HCT116 (cell line): ENCODE measurements around the gene SPP2. TPM values are rescaled to one million over a fixed set of nuclear protein-coding genes. Genes with fewer than 3 reads are reported as not detected.
A peak's percentile ranks its signal among the peaks of the same experiment; 100 is the strongest.

ENCODE experiments used
- ATAC-seq: fragments of 200-7000 bp; cut with Tn5 transposase; 2 replicates; pipeline ENCODE4 v1.9.1; 2020; ENCODE audit warnings: mild to moderate bottlenecking, moderate library complexity
- BruUV-seq: library from RNA; stranded (reverse); fragments of 400-500 nt; replicated peaks from 2 replicates; lab custom pipeline; 2021; lab: Mats Ljungman, UMichigan
- CTCF ChIA-PET: fragments of 300-600 bp; sonication (Branson Sonifier 250); formaldehyde crosslinking; loops from one replicate; lab custom pipeline; 2021; ENCODE audit warnings: antibody characterized with exemption; lab: Charles Lee
- POLR2A ChIA-PET: fragments of 300-600, 350-600 bp; sonication (Branson Sonifier 250); formaldehyde crosslinking; loops from one replicate; lab custom pipeline; 2021; ENCODE audit warnings: antibody characterized with exemption; lab: Charles Lee
- RAD21 ChIA-PET, 2 experiments: fragments of 300-600 bp; sonication (Branson Sonifier 250); formaldehyde crosslinking; loops; one replicate each; lab custom pipeline; 2023; ENCODE audit warnings: low total read pairs in 2 of 2; ENCODE audit not compliant: uncharacterized antibody in 2 of 2, unreplicated experiment in 2 of 2, low non-redundant PET in 1 of 2; lab: Charles Lee
- DNase-seq: peaks from one replicate; pipeline ENCODE4 v3.0.0-alpha.2; 2010; ENCODE audit warnings: low read depth, low spot score
- H2AFZ ChIP-seq: fragments of 200-600 bp; shearing (Covaris generic), sonication (generic); 2 replicates; pipeline ENCODE4 v1.6.1; 2017; ENCODE audit warnings: low read depth, mixed run types, mixed read lengths, antibody characterized with exemption, low read length; ENCODE audit not compliant: poor library complexity, severe bottlenecking
- H3K27ac ChIP-seq: 2 replicates; pipeline ENCODE4 v1.5.1; 2012; ENCODE audit warnings: low read depth, low read length
- H3K27me3 ChIP-seq: fragments of 200-600 bp; sonication (generic); 2 replicates; pipeline ENCODE4 v1.6.1; 2016; ENCODE audit warnings: mixed run types, low read length, mixed read lengths; ENCODE audit not compliant: insufficient read depth
- H3K36me3 ChIP-seq, 2 experiments: fragments of 200-500 bp in 1 of 2; fragments of 200-600 bp in 1 of 2; sonication (Bioruptor generic) in 1 of 2; sonication (generic) in 1 of 2; 2 replicates each; pipeline versions ENCODE4 v1.5.1 to v1.6.1; 2014 to 2016; ENCODE audit warnings: low read length in 2 of 2, inconsistent platforms in 1 of 2, mixed read lengths in 1 of 2, mixed run types in 1 of 2; ENCODE audit not compliant: insufficient read depth in 2 of 2, control insufficient read depth in 1 of 2
- H3K4me1 ChIP-seq, 2 experiments: fragments of 200-600 bp in 1 of 2; sonication (generic) in 1 of 2; 2 replicates each; pipeline versions ENCODE4 v1.5.1 to v1.6.1; 2012 to 2017; ENCODE audit warnings: low read length in 2 of 2, inconsistent platforms in 1 of 2, mild to moderate bottlenecking in 1 of 2, mixed read lengths in 1 of 2, mixed run types in 1 of 2, moderate library complexity in 1 of 2; ENCODE audit not compliant: insufficient read depth in 2 of 2, control insufficient read depth in 1 of 2
- H3K4me2 ChIP-seq: fragments of 200-600 bp; sonication (generic); 2 replicates; pipeline ENCODE4 v1.6.1; 2017; ENCODE audit warnings: mixed run types, low read length, mixed read lengths
- H3K4me3 ChIP-seq, 2 experiments: fragments of 200-600 bp in 1 of 2; sonication (generic) in 1 of 2; replicated peaks in 1 of 2; 2 replicates each; pipeline ENCODE4 v1.5.1; 2011 to 2016; ENCODE audit warnings: low read length in 2 of 2, control low read depth in 1 of 2, low read depth in 1 of 2, mild to moderate bottlenecking in 1 of 2, mixed read lengths in 1 of 2, mixed run types in 1 of 2
- H3K79me2 ChIP-seq: fragments of 200-600 bp; sonication (generic); 2 replicates; pipeline ENCODE4 v1.6.1; 2017; ENCODE audit warnings: mild to moderate bottlenecking, mixed run types, low read length, moderate library complexity, mixed read lengths; ENCODE audit not compliant: insufficient read depth
- H3K9ac ChIP-seq: fragments of 200-600 bp; sonication (generic); 2 replicates; pipeline ENCODE4 v1.6.1; 2016; ENCODE audit warnings: low read length, mixed read lengths
- H3K9me2 ChIP-seq: fragments of 200-600 bp; sonication (generic), shearing (Covaris generic); 2 replicates; pipeline ENCODE4 v1.6.1; 2017; ENCODE audit warnings: mixed run types, mild to moderate bottlenecking, moderate library complexity; ENCODE audit not compliant: insufficient read depth
- H3K9me3 ChIP-seq, 2 experiments: fragments of 200-500 bp in 1 of 2; fragments of 200-600 bp in 1 of 2; sonication (Bioruptor generic) in 1 of 2; sonication (generic) in 1 of 2; 2 replicates each; pipeline ENCODE4 v1.6.1; 2014 to 2017; ENCODE audit warnings: low read length in 2 of 2, mixed read lengths in 2 of 2, inconsistent platforms in 1 of 2, low read depth in 1 of 2, mild to moderate bottlenecking in 1 of 2, mixed run types in 1 of 2, moderate library complexity in 1 of 2; ENCODE audit not compliant: control insufficient read depth in 1 of 2, insufficient read depth in 1 of 2
- H4K20me1 ChIP-seq: fragments of 200-600 bp; sonication (generic), shearing (Covaris generic); 2 replicates; pipeline ENCODE4 v1.6.1; 2017; ENCODE audit warnings: mixed run types, mild to moderate bottlenecking, moderate library complexity; ENCODE audit not compliant: insufficient read depth
- ATF3 ChIP-seq: IDR thresholded peaks from 2 replicates; pipeline ENCODE4 v1.6.1; 2012
- CEBPB ChIP-seq: IDR thresholded peaks from 2 replicates; pipeline ENCODE4 v1.6.1; 2012; ENCODE audit warnings: low read depth
- ELF1 ChIP-seq: IDR thresholded peaks from 2 replicates; pipeline ENCODE4 v1.6.1; 2012; ENCODE audit warnings: low read depth, borderline replicate concordance
- EZH2 ChIP-seq: fragments of 200-600 bp; sonication (generic); IDR thresholded peaks from 2 replicates; pipeline ENCODE4 v1.6.1; 2017; ENCODE audit warnings: antibody characterized with exemption, mixed run types
- JUND ChIP-seq: IDR thresholded peaks from 2 replicates; pipeline ENCODE4 v1.6.1; 2012
- MAX ChIP-seq: IDR thresholded peaks from 2 replicates; pipeline ENCODE4 v1.6.1; 2012
- POLR2A ChIP-seq: IDR thresholded peaks from 2 replicates; pipeline ENCODE4 v1.7.0; 2011; ENCODE audit warnings: borderline replicate concordance; ENCODE audit not compliant: insufficient read depth, insufficient read length; ENCODE audit errors: extremely low read depth
- RAD21 ChIP-seq: IDR thresholded peaks from 2 replicates; pipeline ENCODE4 v1.6.1; 2012; ENCODE audit warnings: low read depth, mild to moderate bottlenecking
- SIN3A ChIP-seq: IDR thresholded peaks from 2 replicates; pipeline ENCODE4 v1.6.1; 2012; ENCODE audit warnings: low read depth
- SRF ChIP-seq: IDR thresholded peaks from 2 replicates; pipeline ENCODE4 v1.6.1; 2012; ENCODE audit warnings: low read depth
- TCF7L2 ChIP-seq: IDR thresholded peaks from 2 replicates; pipeline ENCODE4 v1.7.0; 2011; ENCODE audit warnings: borderline replicate concordance, inconsistent platforms; ENCODE audit not compliant: insufficient read depth, insufficient read length; ENCODE audit errors: extremely low read depth
- YY1 ChIP-seq: IDR thresholded peaks from 2 replicates; pipeline ENCODE4 v1.6.1; 2011; ENCODE audit warnings: low read length, low read depth, moderate library complexity, mild to moderate bottlenecking; ENCODE audit not compliant: insufficient replicate concordance; ENCODE audit errors: extremely low read depth
- ZBTB33 ChIP-seq: IDR thresholded peaks from 2 replicates; pipeline ENCODE4 v1.6.1; 2011; ENCODE audit warnings: mild to moderate bottlenecking, low read length, moderate library complexity; ENCODE audit not compliant: insufficient replicate concordance; ENCODE audit errors: extremely low read depth
- ZNF274 ChIP-seq: fragments of 200-500 bp; sonication (Bioruptor generic); IDR thresholded peaks from 2 replicates; pipeline ENCODE4 v1.6.1; 2014; ENCODE audit warnings: mild to moderate bottlenecking, low read depth, low read length, inconsistent platforms
- intact Hi-C: fragments of 100-400 bp; cut with micrococcal nuclease; formaldehyde crosslinking; loops from 2 replicates; pipeline ENCODE4 v1.10.0; 2022
- total RNA-seq: library from RNA; stranded (reverse); gene quantifications from one replicate; pipeline ENCODE4 v1.2.1, GENCODE V29; 2021; ENCODE audit not compliant: unreplicated experiment

The SPP2 gene
- total RNA-seq, 1 experiment from 2014 or later: not detected

- no peak overlapping the region for H2AFZ ChIP-seq
- H3K27ac ChIP-seq: no peak overlapping the region
- no TSS peak for BruUV-seq
- DNase-seq (no peak), ATAC-seq (no peak)
- peaks cover 0 to 12% of the 10 kb centered on the region in 2 experiments; a peak in 1 of 4 replicates for H3K4me1 ChIP-seq
- H3K9me3 ChIP-seq: no peaks in the 10 kb centered on the region; a peak in 1 of 4 replicates
- no peak overlapping the region for H3K9ac ChIP-seq
- no peaks in the 10 kb centered on the region for H3K36me3 ChIP-seq
- intact Hi-C loops: no loop called here
- peak overlapping the region; percentile 15; the same call in 1 of the 2 replicates for H3K4me2 ChIP-seq
- no peak overlapping the region for H3K4me3 ChIP-seq
- RAD21 ChIA-PET: no interaction called here
- POLR2A ChIA-PET: no interaction called here
- no peaks in the 10 kb centered on the region for H3K9me2 ChIP-seq
- no peaks in the 10 kb centered on the region for H4K20me1 ChIP-seq
- CTCF ChIA-PET: no interaction called here
- TF ChIP-seq SIN3A (no peak), ELF1 (no peak), ZNF274 (no peak), JUND (no peak), CEBPB (no peak), TCF7L2 (no peak), POLR2A (no peak), EZH2 (no peak), ZBTB33 (no peak), ATF3 (no peak), SRF (no peak), YY1 (no peak), RAD21 (no peak), MAX (no peak)
- H3K27me3 ChIP-seq: no peaks in the 10 kb centered on the region
- H3K79me2 ChIP-seq: no peaks in the 10 kb centered on the region
These were observed 24.6 kb upstream of the SPP2 start for GRCh38 chr2:234025891-234026401.
